OCI-LY7 (cell line): ENCODE results near the gene BPGM. TPM values are rescaled to one million over a fixed set of nuclear protein-coding genes. Genes with fewer than 3 reads are reported as not detected.

Experiments used
- BruUV-seq: library from RNA; stranded (reverse); fragments of 400-500 nt; replicated peaks from 2 replicates; lab custom pipeline; 2021; lab: Mats Ljungman, UMichigan
- CTCF ChIA-PET: fragments of 300-600 bp; sonication (Branson Sonifier 250); formaldehyde crosslinking; loops from one replicate; lab custom pipeline; 2022; ENCODE audit warnings: antibody characterized with exemption; ENCODE audit not compliant: unreplicated experiment; lab: Charles Lee
- POLR2A ChIA-PET: fragments of 300-600 bp; sonication (Branson Sonifier 250); formaldehyde crosslinking; loops from one replicate; lab custom pipeline; 2022; ENCODE audit warnings: antibody characterized with exemption; lab: Charles Lee
- DNase-seq: peaks from one replicate; pipeline ENCODE4 v3.0.0-alpha.2; 2015; ENCODE audit warnings: low spot score
- H2AFZ ChIP-seq: fragments of 200-600 bp; sonication (generic), shearing (Covaris generic); 2 replicates; pipeline ENCODE4 v1.6.1; 2014; ENCODE audit warnings: mild to moderate bottlenecking, antibody characterized with exemption, low read length, moderate library complexity
- H3K27ac ChIP-seq: fragments of 200-600 bp; sonication (generic); 2 replicates; pipeline ENCODE4 v1.5.1; 2014; ENCODE audit warnings: mixed run types, low read depth, mild to moderate bottlenecking, moderate library complexity, low read length, inconsistent platforms; ENCODE audit not compliant: poor library complexity, severe bottlenecking
- H3K36me3 ChIP-seq: fragments of 200-600 bp; sonication (generic); 2 replicates; pipeline ENCODE4 v1.6.1; 2014; ENCODE audit warnings: mild to moderate bottlenecking, antibody characterized with exemption, low read length, moderate library complexity, mixed read lengths; ENCODE audit not compliant: insufficient read depth
- H3K4me1 ChIP-seq: fragments of 200-600 bp; sonication (generic); 2 replicates; pipeline ENCODE4 v1.5.1; 2014; ENCODE audit warnings: mild to moderate bottlenecking, low read length; ENCODE audit not compliant: insufficient read depth, poor library complexity, severe bottlenecking
- H3K4me2 ChIP-seq: fragments of 200-600 bp; sonication (generic); 2 replicates; pipeline ENCODE4 v1.6.1; 2014; ENCODE audit warnings: mild to moderate bottlenecking, low read length
- H3K4me3 ChIP-seq: fragments of 200-600 bp; sonication (generic); 2 replicates; pipeline ENCODE4 v1.5.1; 2014; ENCODE audit warnings: mild to moderate bottlenecking, low read depth, low read length; ENCODE audit not compliant: poor library complexity, severe bottlenecking
- H3K79me2 ChIP-seq: fragments of 200-600 bp; sonication (generic); 2 replicates; pipeline ENCODE4 v1.6.1; 2016; ENCODE audit warnings: low read depth, mild to moderate bottlenecking, low read length, moderate library complexity, mixed read lengths; ENCODE audit not compliant: insufficient read depth
- H3K9me2 ChIP-seq: fragments of 200-600 bp; sonication (generic); 2 replicates; pipeline ENCODE4 v1.6.1; 2016; ENCODE audit warnings: mild to moderate bottlenecking, low read length, mixed read lengths; ENCODE audit not compliant: insufficient read depth
- H3K9me3 ChIP-seq: fragments of 200-600 bp; sonication (generic); 2 replicates; pipeline ENCODE4 v1.6.1; 2014; ENCODE audit warnings: mild to moderate bottlenecking, mixed run types, low read length, mixed read lengths
- H4K20me1 ChIP-seq: fragments of 200-600 bp; sonication (generic); 2 replicates; pipeline ENCODE4 v1.6.1; 2014; ENCODE audit warnings: mild to moderate bottlenecking, antibody characterized with exemption, low read length, moderate library complexity, mixed read lengths; ENCODE audit not compliant: insufficient read depth
- EZH2phosphoT487 ChIP-seq: fragments of 200-600 bp; sonication (generic); IDR thresholded peaks from 2 replicates; pipeline ENCODE4 v1.6.1; 2018; ENCODE audit warnings: low read depth, borderline replicate concordance, mild to moderate bottlenecking, mixed run types, antibody characterized with exemption, low read length, moderate library complexity, mixed read lengths
- intact Hi-C: fragments of 100-400 bp; cut with micrococcal nuclease; formaldehyde crosslinking; loops from one replicate; pipeline ENCODE4 v1.10.0; 2022; ENCODE audit not compliant: unreplicated experiment
- total RNA-seq, 2 experiments: library from RNA; depleted of rRNA in 1 of 2; stranded (reverse); fragments of >200 nt in 1 of 2; shearing (Covaris generic) in 1 of 2; gene quantifications; 2 replicates each; pipeline ENCODE4 v1.2.3, GENCODE V29; 2014 to 2022
- TF ChIP-seq, protein P1 (sequence below): fragments of 200-600 bp; sonication (generic); conservative IDR thresholded peaks from 2 replicates; pipeline ENCODE4 v1.5.1; 2014; ENCODE audit warnings: mild to moderate bottlenecking, antibody characterized with exemption, low read length, moderate library complexity, mixed read lengths

The BPGM gene
- total RNA-seq, 2 experiments from 2014 or later: 16.6 to 18.7 TPM

GRCh38 chr7:134667899-134668298 lies 21.2 kb downstream of the BPGM start:
- intact Hi-C loops: no loop called here
- TF ChIP-seq, protein P1, sequence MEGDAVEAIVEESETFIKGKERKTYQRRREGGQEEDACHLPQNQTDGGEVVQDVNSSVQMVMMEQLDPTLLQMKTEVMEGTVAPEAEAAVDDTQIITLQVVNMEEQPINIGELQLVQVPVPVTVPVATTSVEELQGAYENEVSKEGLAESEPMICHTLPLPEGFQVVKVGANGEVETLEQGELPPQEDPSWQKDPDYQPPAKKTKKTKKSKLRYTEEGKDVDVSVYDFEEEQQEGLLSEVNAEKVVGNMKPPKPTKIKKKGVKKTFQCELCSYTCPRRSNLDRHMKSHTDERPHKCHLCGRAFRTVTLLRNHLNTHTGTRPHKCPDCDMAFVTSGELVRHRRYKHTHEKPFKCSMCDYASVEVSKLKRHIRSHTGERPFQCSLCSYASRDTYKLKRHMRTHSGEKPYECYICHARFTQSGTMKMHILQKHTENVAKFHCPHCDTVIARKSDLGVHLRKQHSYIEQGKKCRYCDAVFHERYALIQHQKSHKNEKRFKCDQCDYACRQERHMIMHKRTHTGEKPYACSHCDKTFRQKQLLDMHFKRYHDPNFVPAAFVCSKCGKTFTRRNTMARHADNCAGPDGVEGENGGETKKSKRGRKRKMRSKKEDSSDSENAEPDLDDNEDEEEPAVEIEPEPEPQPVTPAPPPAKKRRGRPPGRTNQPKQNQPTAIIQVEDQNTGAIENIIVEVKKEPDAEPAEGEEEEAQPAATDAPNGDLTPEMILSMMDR: no peak
- TF ChIP-seq EZH2phosphoT487: no peak
- Histone ChIP-seq H3K4me2 (no peak overlapping the region), H3K4me3 (no peak overlapping the region), H3K9me2 (no peaks in the 10 kb centered on the region), H2AFZ (no peak overlapping the region), H3K9me3 (no peaks in the 10 kb centered on the region), H3K4me1 (peaks cover 16% of the 10 kb centered on the region), H3K79me2 (no peaks in the 10 kb centered on the region), H4K20me1 (no peaks in the 10 kb centered on the region), H3K27ac (no peak overlapping the region), H3K36me3 (peaks cover 16% of the 10 kb centered on the region)
- ChIA-PET CTCF (no interaction called here), POLR2A (interaction anchor here (0.5 to 4.7 kb wide), 2 partner anchors 21 to 1557 kb away, joined by 8 to 29 read pairs; partner anchors contain the start of gene BPGM)
- BruUV-seq: no TSS peak
- DNase-seq: no peak

DNA sequence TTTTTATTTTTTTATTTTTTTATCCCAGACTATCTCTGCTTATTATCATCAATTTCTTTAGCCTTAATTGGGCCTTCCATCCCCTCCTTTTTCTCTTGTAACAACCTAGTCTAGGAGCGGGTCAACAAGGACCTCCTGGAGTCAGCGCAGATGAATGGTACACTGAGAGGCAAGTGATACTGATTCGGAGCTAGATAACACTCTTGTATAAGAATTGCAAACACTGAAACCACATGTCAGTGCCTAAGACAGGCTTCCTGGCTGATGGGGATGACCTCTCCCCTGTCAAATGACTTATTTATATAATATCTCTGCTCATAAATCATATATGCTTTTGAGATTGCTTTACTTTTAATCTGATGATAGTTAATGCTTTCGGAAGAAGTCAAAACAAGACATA lies 22.7 kb downstream of the BPGM start:
- TF ChIP-seq, protein P1: no peak
- no peak for TF ChIP-seq EZH2phosphoT487
- H3K9me3 ChIP-seq: peaks cover 3% of the 10 kb centered on the region; the same call in 1 of the 2 replicates
- DNase-seq: no peak
- ChIA-PET CTCF (no interaction called here), POLR2A (interaction anchor here (1.6 to 4.7 kb wide), 2 partner anchors 8 to 22 kb away, joined by 6 to 29 read pairs; partner anchors contain the start of gene BPGM)
- H4K20me1 ChIP-seq: no peaks in the 10 kb centered on the region
- no TSS peak for BruUV-seq
- H3K4me2 ChIP-seq: peak overlapping the region; percentile 43; the same call in 1 of the 2 replicates
- H2AFZ ChIP-seq: no peak overlapping the region
- H3K4me3 ChIP-seq: no peak overlapping the region
- peaks cover 5% of the 10 kb centered on the region for H3K36me3 ChIP-seq
- peaks cover 16% of the 10 kb centered on the region for H3K4me1 ChIP-seq
- intact Hi-C loops: no loop called here
- H3K9me2 ChIP-seq: no peaks in the 10 kb centered on the region
- no peaks in the 10 kb centered on the region for H3K79me2 ChIP-seq
- no peak overlapping the region for H3K27ac ChIP-seq

DNA sequence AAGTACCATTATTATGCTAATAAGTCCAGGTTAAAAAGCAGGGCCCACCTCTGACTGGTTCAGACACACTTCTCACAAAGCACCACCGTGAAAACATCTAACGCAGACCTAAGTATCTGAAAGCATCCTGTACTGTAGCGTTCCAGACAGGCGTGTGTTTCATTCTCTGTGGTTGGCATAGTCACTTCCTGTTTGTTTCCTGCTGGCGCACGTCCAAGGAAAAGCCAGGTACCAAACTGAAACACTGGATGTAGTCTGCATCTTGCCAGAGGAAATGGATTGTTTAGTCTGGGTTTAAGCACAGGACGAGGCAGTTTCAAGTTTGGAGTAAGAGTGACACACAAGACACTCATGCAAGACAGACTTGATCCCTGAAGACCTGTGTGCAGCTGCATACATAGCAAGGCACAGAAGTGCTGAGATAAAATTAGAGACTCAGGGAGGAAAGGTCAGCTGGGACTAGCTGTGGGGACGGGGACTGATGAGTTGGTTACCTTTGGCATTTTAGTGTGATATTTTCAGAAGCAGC lies 23.3 kb downstream of the BPGM start:
- peak; percentile 10 for DNase-seq
- intact Hi-C loops: no loop called here
- H3K27ac ChIP-seq: no peak overlapping the region
- no peak overlapping the region for H2AFZ ChIP-seq
- no peaks in the 10 kb centered on the region for H3K79me2 ChIP-seq
- H4K20me1 ChIP-seq: no peaks in the 10 kb centered on the region
- CTCF ChIA-PET: no interaction called here
- no TSS peak for BruUV-seq
- peaks cover 5% of the 10 kb centered on the region for H3K36me3 ChIP-seq
- H3K9me2 ChIP-seq: no peaks in the 10 kb centered on the region
- TF ChIP-seq, protein P1: no peak
- no peak for TF ChIP-seq EZH2phosphoT487
- H3K4me3 ChIP-seq: no peak overlapping the region
- peaks cover 9% of the 10 kb centered on the region; the same call in 1 of the 2 replicates for H3K9me3 ChIP-seq
- peaks cover 16% of the 10 kb centered on the region for H3K4me1 ChIP-seq
- POLR2A ChIA-PET: interaction anchor here (1.6 to 4.7 kb wide), 2 partner anchors 8 to 23 kb away, joined by 6 to 29 read pairs; partner anchors contain the start of gene BPGM
- H3K4me2 ChIP-seq: peak overlapping the region; percentile 43
